Measurements from ENCODE around the gene VAV1.

VAV1 gene

GRCh38 chr19:6906559-6907060, 134.1 kb downstream of the VAV1 start:
- ATAC-seq, result no peak
